CD4-positive, alpha-beta T cell (primary cell): ENCODE results near the gene SPACA4. TPM values are rescaled to one million over a fixed set of nuclear protein-coding genes. Genes with fewer than 3 reads are reported as not detected.

Experiments
- ATAC-seq: fragments of 200-7000 bp; cut with Tn5 transposase; one replicate; pipeline ENCODE4 v1.10.0; 2022; ENCODE audit warnings: mild to moderate bottlenecking; ENCODE audit not compliant: poor library complexity
- CTCF ChIA-PET: fragments of 350-600 bp; sonication (Branson Sonifier 250); formaldehyde crosslinking; loops from one replicate; lab custom pipeline; 2021; ENCODE audit warnings: antibody characterized with exemption, inconsistent platforms; lab: Charles Lee
- POLR2A ChIA-PET: fragments of 350-600 bp; sonication (Branson Sonifier 250); formaldehyde crosslinking; loops from one replicate; lab custom pipeline; 2021; ENCODE audit warnings: antibody characterized with exemption, inconsistent platforms; lab: Charles Lee
- DNase-seq, 14 experiments: peaks; one replicate each; pipeline ENCODE4 v3.0.0-alpha.2; 2013 to 2020; ENCODE audit warnings: mixed read lengths in 2 of 14
- H3K27ac ChIP-seq, 2 donors: one replicate each; pipeline versions ENCODE4 v1.5.1 to v1.7.0; 2013; ENCODE audit warnings: low read length in 2 of 2, low read depth in 1 of 2, mild to moderate bottlenecking in 1 of 2
- H3K27me3 ChIP-seq, 2 experiments: 1 replicate in 1 of 2; 2 replicates in 1 of 2; pipeline versions ENCODE4 v1.6.1 to v1.7.0; 2013; ENCODE audit warnings: low read length in 2 of 2, control low read depth in 1 of 2, mild to moderate bottlenecking in 1 of 2, moderate library complexity in 1 of 2; ENCODE audit not compliant: insufficient read depth in 2 of 2, control insufficient read depth in 1 of 2
- H3K36me3 ChIP-seq: one replicate; pipeline ENCODE4 v1.6.1; 2013; ENCODE audit warnings: low read length, control low read depth; ENCODE audit not compliant: insufficient read depth
- H3K4me1 ChIP-seq: one replicate; pipeline ENCODE4 v1.6.1; 2013; ENCODE audit warnings: low read length, control low read depth; ENCODE audit not compliant: insufficient read depth
- H3K4me3 ChIP-seq: one replicate; pipeline ENCODE4 v1.5.1; 2013; ENCODE audit warnings: mild to moderate bottlenecking, low read length, moderate library complexity
- H3K9me3 ChIP-seq, 2 experiments: 1 replicate in 1 of 2; 2 replicates in 1 of 2; pipeline versions ENCODE4 v1.6.1 to v1.7.0; 2013; ENCODE audit warnings: low read length in 2 of 2, mild to moderate bottlenecking in 2 of 2, control low read depth in 1 of 2, moderate library complexity in 1 of 2; ENCODE audit not compliant: control insufficient read depth in 1 of 2, insufficient read depth in 1 of 2
- H3K27ac Mint-ChIP-seq: one replicate; pipeline ENCODE4 v1.8.0; 2020; ENCODE audit warnings: mixed read lengths
- H3K27me3 Mint-ChIP-seq: one replicate; pipeline ENCODE4 v1.8.0; 2021; ENCODE audit warnings: mixed read lengths
- H3K36me3 Mint-ChIP-seq: one replicate; pipeline ENCODE4 v1.8.0; 2021; ENCODE audit warnings: low read depth, mixed read lengths
- H3K4me1 Mint-ChIP-seq: one replicate; pipeline ENCODE4 v1.8.0; 2021; ENCODE audit warnings: low read depth, mixed read lengths
- H3K4me3 Mint-ChIP-seq: one replicate; pipeline ENCODE4 v1.8.0; 2020; ENCODE audit warnings: mild to moderate bottlenecking, mixed read lengths
- H3K9me3 Mint-ChIP-seq: one replicate; pipeline ENCODE4 v1.8.0; 2020; ENCODE audit warnings: mixed read lengths
- CTCF ChIP-seq: fragments of 200-600 bp; IDR thresholded peaks from one replicate; pipeline ENCODE4 v1.8.0; 2022; ENCODE audit warnings: antibody characterized with exemption, mild to moderate bottlenecking
- intact Hi-C, 2 experiments: fragments of 100-400 bp; cut with DNase I in 1 of 2; cut with micrococcal nuclease in 1 of 2; formaldehyde crosslinking; loops; one replicate each; pipeline versions ENCODE4 v1.15.1 to v1.9.0; 2023 to 2025; cut with DNase I, micrococcal nuclease
- total RNA-seq, 174 experiments: library from RNA in 2 of 174; stranded (reverse) in 2 of 174; gene quantifications; one replicate each; pipeline ENCODE4 v1.2.3 and lab custom pipeline; 2021 to 2026

Gene SPACA4
- total RNA-seq, 2 experiments from 2014 or later: not detected

- H3K4me1 ChIP-seq: peaks cover 61% of the 10 kb centered on the region
- H3K27ac Mint-ChIP-seq: peak overlapping the region; percentile 1
Observed at GRCh38 chr19:48642862-48643261, 36.3 kb downstream of the SPACA4 start.

GRCh38 chr19:48644355-48644754 is 37.8 kb downstream of the SPACA4 start:
- H3K27ac ChIP-seq: no peak overlapping the region
- peak overlapping the region; percentile 85 for H3K4me3 Mint-ChIP-seq
- POLR2A ChIA-PET: interaction anchor here (1.2 to 2.4 kb wide), 11 partner anchors 11 to 349 kb away, joined by 3 to 43 read pairs (median 11); partner anchors contain the start of genes GYS1, RPL18, RUVBL2 and SPHK2

More at GRCh38 chr19:48642862-48643261, 36.3 kb downstream of the SPACA4 start:
- H3K9me3 Mint-ChIP-seq: no peaks in the 10 kb centered on the region
- H3K36me3 ChIP-seq: no peaks in the 10 kb centered on the region
- no peaks in the 10 kb centered on the region for H3K27me3 ChIP-seq
- H3K4me1 Mint-ChIP-seq: peaks cover 53% of the 10 kb centered on the region
- CTCF ChIA-PET: no interaction called here
- no peaks in the 10 kb centered on the region for H3K27me3 Mint-ChIP-seq
- H3K4me3 ChIP-seq: no peak overlapping the region
- no peak overlapping the region for H3K27ac ChIP-seq
- H3K36me3 Mint-ChIP-seq: no peaks in the 10 kb centered on the region
- DNase-seq (no peak), ATAC-seq (no peak)
- intact Hi-C loops: no loop called here
- peak overlapping the region; percentile 5 for H3K4me3 Mint-ChIP-seq
- no peaks in the 10 kb centered on the region for H3K9me3 ChIP-seq
- POLR2A ChIA-PET: interaction anchor here (0.9 to 1.2 kb wide), 2 partner anchors 9 to 24 kb away, joined by 3 read pairs; partner anchors contain the start of genes RPL18 and SPHK2
- no peak for TF ChIP-seq CTCF

More at GRCh38 chr19:48644355-48644754, 37.8 kb downstream of the SPACA4 start:
- H3K4me1 Mint-ChIP-seq: peaks cover 50% of the 10 kb centered on the region
- Histone ChIP-seq H3K9me3 (no peaks in the 10 kb centered on the region), H3K36me3 (no peaks in the 10 kb centered on the region), H3K4me3 (no peak overlapping the region), H3K27me3 (no peaks in the 10 kb centered on the region), H3K4me1 (peaks cover 51% of the 10 kb centered on the region)
- CTCF ChIA-PET: interaction anchor here (0.6 to 2.4 kb wide), 4 partner anchors 31 to 212 kb away, joined by 4 to 16 read pairs (median 6); no protein-coding TSS in a partner anchor
- H3K27ac Mint-ChIP-seq: peak overlapping the region; percentile 91
- no peaks in the 10 kb centered on the region for H3K27me3 Mint-ChIP-seq
- TF ChIP-seq CTCF: no peak
- intact Hi-C loops: no loop called here
- ATAC-seq (no peak), DNase-seq (peak in 1 of 14 experiments; percentile 15)
- no peaks in the 10 kb centered on the region for H3K36me3 Mint-ChIP-seq
- no peaks in the 10 kb centered on the region for H3K9me3 Mint-ChIP-seq
